Activated T-helper 1 cell treated with Interleukin-2 at 50 U/mL for 16 hours (primary cell): ENCODE measurements around the gene CNP.

Experiments
- DNase-seq: peaks from one replicate; pipeline ENCODE4 v3.0.0-alpha.2; 2020; ENCODE audit warnings: low read depth

CNP gene

DNA sequence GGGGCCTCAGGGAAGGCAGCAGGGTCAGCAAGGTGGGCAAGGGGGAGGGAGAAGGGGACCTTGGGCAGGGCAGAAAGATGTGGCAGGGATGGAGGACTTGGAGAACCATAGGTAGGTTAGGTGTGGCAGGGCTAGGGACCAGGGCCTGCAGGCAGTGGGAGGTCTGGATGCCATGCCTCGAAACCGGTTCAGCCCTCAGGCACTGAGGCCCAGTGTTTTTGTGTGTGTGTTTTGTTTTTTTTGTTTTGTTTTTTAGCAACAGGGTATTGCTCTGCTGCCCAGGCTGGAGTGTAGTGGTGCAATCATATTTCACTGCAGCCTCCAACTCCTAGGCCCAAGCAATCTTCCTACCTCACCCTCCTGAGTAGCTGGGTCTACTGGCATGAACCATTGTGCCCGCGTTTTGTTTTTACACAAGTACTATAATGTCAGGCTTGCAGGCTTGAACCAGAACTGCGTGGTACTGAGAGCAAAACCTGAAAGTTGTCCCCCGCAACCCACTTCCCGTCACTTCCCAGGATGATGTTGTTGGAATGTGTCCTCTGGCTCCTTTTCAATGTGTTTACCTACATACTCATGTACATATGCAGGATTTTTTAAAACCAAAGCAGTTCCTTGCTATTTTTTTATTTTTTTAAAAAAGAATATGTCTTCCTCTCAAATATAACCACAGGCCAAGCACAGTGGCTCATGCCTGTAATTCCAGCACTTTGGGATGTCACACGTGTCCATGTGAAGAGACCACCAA is 23.8 kb upstream of the CNP start:
- DNase-seq, result no peak

DNA sequence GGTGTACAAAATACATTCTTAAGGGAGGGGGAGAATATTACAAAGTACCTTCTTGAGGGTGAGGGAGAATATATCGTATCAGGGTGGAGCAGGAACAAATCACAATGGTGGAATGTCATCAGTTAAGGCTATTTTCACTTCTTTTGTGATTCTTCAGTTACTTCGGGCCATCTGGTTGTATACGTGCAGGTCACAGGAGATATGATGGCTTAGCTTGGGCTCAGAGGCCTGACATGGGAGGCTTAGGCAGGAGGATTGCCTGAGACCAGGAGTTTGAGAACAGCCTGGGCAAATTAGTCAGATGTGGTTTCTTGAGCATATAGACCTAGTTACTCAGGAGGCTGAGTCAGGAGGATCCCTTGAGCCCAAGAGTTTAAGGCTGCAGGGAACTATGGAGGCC is 23.1 kb upstream of the CNP start:
- no peak for DNase-seq

GRCh38 chr17:41944943-41945342 is 21.7 kb upstream of the CNP start:
- DNase-seq, result no peak

DNA sequence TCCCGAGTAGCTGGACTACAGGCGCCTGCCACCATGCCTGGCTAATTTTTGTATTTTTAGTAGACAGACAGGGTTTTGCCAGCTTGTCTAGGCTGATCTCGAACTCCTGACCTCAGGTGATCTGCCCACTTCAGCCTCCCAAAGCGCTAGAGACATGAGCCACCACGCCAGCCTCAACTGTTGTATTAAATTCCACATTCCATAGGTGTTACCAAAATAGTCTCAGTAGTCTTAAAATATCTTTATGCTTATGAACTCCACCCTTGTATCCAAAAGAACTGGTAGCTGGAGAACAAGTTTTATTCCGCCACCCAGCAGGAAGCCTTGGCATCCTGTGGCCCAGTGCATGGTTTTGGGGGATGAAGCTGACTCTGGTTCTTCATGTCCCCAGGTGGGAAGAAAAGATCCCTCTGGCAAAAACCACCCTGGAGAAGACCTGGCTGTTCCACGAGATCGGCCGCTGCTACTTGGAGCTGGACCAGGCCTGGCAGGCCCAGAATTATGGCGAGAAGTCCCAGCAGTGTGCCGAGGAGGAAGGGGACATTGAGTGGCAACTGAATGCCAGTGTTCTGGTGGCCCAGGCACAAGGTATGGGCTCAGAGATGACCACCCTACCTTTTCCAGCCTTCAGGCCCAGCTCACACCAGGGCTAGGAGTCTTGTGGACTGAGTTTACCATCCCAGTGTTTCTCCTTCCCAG is 17.7 kb upstream of the CNP start:
- DNase-seq, result no peak

GRCh38 chr17:41956522-41956921 is 10.1 kb upstream of the CNP start:
- no peak for DNase-seq

GRCh38 chr17:41957031-41957868 is 9.3 kb upstream of the CNP start:
- DNase-seq, result no peak

GRCh38 chr17:41957869-41958439 is 8.6 kb upstream of the CNP start:
- no peak for DNase-seq

- no peak for DNase-seq
Measured at GRCh38 chr17:41959030-41959335, 7.6 kb upstream of the CNP start.

DNA sequence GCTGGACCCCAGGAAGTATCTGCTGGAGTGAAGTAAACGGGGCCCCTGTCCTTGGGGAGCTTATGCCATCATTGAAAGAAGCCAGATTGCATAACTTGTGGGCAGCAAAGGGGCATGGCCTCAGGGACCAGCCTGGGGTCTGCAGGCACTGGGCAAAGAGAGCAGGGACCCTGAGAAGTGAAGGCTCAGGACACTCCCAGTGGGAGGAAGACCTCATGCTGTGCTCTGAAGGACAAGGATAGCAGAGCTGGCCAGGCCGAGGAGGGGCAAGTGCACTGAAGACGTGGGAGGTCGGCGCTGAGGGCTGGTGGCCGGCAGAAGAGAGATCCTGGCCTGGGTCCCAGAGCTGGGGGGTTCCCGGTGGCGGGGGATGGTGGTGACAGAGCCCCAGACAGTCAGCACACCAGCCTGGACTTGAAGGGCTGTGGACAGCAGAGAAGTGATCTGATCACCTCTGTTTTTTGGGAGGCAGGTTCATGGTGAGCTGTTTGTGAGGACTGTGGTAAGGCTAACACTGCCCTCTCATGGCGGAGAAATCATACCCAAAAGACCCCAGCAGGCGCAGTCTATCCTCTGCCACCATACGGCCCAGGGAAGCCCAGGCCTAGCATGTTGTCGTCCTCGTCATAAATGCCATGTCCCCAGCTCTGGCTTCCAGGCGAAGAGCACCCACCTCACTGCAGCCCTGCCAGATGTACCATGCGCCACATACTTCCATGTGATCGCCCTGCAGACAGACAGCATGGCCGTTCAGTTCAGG is 7.1 kb upstream of the CNP start:
- no peak for DNase-seq

- DNase-seq, result no peak
Measured at GRCh38 chr17:41962111-41962510, 4.5 kb upstream of the CNP start.

DNA sequence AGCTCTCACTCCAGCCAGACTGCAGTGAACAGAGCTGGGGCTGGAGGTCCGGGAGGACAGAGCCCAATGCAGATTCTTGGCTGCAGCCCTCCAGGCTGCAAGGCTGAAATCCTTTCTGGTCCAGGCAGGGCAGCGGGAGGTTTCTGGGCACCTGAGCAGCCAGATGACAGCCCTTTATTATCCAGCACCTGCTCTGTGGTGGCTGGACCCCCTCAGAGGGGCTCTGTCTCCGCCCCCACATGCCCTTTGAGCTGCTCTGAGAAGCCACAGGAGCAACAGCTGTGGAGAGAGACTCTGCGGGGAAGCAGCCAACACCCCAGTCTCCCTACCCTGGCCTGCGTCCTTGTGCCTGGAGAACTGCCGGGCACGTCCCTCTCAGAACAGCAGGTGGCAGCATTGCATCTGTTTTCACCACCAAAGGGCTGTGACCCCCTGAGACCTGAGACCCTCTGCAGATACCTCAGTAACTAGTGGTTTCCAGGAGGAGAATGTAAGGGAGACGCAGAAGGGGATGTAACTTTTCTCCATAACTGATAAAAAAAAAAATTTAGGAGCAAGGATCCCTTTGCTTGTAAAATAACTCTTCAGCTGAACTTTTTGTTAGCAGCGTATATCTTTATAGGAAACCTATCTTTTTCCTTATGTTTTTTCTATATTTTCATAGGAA is 3.7 kb upstream of the CNP start:
- peak; percentile 44 for DNase-seq

DNA sequence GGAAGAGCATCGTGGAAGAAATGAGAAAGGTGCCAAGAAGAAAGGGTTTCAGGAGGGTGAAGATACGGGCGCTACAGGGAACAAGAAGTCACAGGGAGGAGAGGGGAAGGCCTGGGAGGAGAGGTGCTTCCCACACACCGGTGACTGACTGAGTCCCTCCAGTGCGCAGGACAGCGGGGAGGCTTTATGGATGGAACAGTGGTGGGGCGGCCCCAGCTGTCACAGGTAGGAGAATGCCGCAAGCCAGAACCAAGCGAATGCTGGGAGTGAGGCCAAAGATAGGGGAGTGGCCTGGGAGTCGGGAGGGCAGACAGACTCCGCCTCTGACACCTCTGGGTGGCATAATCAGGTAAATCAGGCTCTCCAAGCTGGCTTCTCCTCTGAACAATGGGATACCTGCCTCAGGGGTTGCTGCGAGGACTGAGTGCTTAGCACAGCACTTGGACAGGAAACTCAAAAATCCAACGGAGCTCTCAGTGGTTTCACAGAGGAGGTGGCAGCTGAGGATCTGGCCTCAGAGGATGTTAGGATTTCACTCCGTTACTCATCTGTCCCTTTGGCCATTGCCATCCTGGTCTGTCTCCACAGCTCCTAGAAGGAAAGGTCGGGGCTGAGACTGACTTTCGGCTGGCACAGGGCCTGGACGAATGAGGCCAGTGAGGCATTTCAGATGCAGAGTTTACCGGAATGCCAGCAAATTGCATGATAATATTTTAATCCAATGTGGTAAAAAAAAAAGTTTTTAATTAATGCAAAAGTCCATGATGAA is 717 bp upstream of the CNP start:
- DNase-seq, result peak; percentile 40

- DNase-seq, result peak; percentile 12
Measured at GRCh38 chr17:41967141-41967920, 736 bp downstream of the CNP start.

DNA sequence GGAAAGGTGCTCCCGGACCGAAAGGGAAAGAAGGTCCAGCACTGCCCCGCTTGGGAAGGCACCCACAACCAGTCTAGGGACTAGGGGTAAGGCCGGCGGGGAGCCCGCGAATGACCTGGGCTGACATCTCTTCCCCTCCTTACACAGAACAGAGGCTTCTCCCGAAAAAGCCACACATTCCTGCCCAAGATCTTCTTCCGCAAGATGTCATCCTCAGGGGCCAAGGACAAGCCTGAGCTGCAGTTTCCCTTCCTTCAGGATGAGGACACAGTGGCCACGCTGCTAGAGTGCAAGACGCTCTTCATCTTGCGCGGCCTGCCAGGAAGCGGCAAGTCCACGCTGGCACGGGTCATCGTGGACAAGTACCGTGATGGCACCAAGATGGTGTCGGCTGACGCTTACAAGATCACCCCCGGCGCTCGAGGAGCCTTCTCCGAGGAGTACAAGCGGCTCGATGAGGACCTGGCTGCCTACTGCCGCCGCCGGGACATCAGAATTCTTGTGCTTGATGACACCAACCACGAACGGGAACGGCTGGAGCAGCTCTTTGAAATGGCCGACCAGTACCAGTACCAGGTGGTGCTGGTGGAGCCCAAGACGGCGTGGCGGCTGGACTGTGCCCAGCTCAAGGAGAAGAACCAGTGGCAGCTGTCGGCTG is 1.5 kb downstream of the CNP start:
- DNase-seq, result no peak

DNA sequence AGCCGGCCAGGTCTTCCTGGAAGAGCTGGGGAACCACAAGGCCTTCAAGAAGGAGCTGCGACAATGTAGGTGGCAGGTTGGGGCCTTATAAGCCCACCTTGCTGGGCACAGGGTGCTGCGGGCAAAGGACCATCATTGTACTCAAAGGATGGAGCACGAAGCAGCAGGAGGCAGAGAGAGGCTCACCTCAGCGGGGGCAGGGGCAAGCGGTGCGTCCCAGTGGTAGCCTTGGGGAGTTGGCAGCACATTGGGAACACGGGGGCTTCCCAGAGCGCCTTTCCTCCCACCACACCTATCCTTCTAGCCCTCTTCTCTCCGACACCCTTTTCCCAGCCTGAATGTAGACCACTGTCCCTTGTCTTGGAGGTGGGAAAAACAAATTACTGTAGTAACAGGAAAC is 2.1 kb downstream of the CNP start:
- no peak for DNase-seq

DNA sequence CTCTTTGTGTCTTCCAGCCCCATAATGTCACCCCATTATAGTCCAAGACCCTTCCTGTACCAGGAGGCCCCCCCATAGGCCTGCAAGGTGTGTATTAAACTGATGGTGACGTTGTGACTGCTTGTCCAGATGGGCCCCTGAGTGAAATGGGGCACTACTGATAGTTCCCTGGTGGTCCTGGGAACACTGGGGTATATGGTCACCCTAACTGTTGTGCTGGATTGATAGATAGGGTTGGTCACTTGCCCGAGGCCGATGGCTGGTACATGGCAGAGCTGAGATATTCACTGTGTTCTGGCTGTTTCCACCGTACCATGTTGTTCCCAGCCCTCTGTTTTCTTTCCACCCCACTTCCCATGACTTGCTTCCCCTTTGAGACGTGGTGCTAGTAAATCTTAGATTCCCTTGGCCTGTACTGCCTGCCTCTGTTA is 4.3 kb downstream of the CNP start:
- DNase-seq, result no peak

DNA sequence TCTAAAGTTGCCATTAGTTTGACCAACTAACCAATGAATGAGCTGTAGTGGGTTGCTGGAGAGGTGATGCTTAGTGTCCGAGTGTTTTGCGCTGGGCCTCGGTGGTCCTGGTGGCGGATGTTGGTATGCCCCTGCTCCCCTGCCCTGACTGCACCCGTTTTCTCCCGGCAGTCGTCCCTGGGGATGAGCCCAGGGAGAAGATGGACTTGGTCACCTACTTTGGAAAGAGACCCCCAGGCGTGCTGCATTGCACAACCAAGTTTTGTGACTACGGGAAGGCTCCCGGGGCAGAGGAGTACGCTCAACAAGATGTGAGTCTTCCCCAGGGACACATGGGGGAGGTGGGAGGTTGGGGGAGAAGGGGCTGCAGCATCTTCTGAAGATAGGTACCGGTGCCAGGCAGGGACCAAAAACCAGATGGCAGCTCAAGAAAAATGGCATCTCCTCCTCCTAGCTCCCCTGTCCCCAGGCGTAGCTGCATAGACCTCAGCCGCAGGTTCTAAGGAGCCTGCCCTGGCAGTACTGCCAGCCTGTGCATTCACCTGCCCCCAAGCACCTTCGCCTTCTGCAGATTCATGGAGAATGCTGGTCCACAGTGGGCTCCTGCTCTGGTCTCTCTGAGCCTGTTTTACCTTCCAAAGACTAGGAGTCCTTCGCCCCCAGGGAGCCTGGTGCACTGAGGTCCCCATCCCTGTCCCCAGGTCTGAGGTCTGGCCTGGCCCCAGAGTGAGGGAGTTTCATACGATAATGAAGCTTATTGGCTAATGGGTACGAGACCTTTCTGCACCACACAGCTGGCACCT is 5.3 kb downstream of the CNP start:
- DNase-seq, result no peak
